Endometrium (tissue), 2 donors: ENCODE measurements around the gene GPATCH8.

Experiments used
- FAIRE-seq: peaks from 2 replicates; lab custom pipeline; 2012; peaks lifted over from hg19 to GRCh38; lab: Jason Lieb, UNC
- donor health status: control.
- donor health status: control.

The GPATCH8 gene

GRCh38 chr17:44354582-44355561, 148.3 kb downstream of the GPATCH8 start:
- FAIRE-seq, result no peak

- no peak for FAIRE-seq
Measured at GRCh38 chr17:44353672-44354331, 149.4 kb downstream of the GPATCH8 start.

GRCh38 chr17:44352828-44353671, 150.2 kb downstream of the GPATCH8 start:
- FAIRE-seq, result no peak

- FAIRE-seq, result no peak
Measured at GRCh38 chr17:44351961-44352827, 151.0 kb downstream of the GPATCH8 start.

- no peak for FAIRE-seq
Measured at GRCh38 chr17:44351464-44351863, 151.7 kb downstream of the GPATCH8 start.

GRCh38 chr17:44350733-44351226, 152.4 kb downstream of the GPATCH8 start:
- no peak for FAIRE-seq

GRCh38 chr17:44349553-44350070, 153.6 kb downstream of the GPATCH8 start:
- no peak for FAIRE-seq

GRCh38 chr17:44348988-44349364, 154.2 kb downstream of the GPATCH8 start:
- no peak for FAIRE-seq

GRCh38 chr17:44348234-44348987, 154.8 kb downstream of the GPATCH8 start:
- no peak for FAIRE-seq
